A549 (cell line): ENCODE data around the gene DAB2IP.

Source experiments
- BHLHE40 ChIP-seq: IDR thresholded peaks from 2 replicates; pipeline ENCODE4 v1.6.1; 2012; ENCODE audit warnings: low read depth, low read length, inconsistent platforms
- CTCF ChIP-seq: fragments of >200 bp; sonication (Bioruptor Twin); formaldehyde crosslinking; IDR thresholded peaks from 3 replicates; pipeline ENCODE4 v1.5.1; 2016
- EP300 ChIP-seq, 2 experiments: fragments of >200 bp; sonication (Bioruptor Twin); formaldehyde crosslinking; IDR thresholded peaks; 2 replicates in 1 of 2; 3 replicates in 1 of 2; pipeline ENCODE4 v1.6.1; 2016 to 2017
- ESRRA ChIP-seq: fragments of 150-350 bp; IDR thresholded peaks from 2 replicates; pipeline ENCODE4 v1.6.1; 2014; ENCODE audit warnings: mild to moderate bottlenecking, low read length, borderline replicate concordance
- HDAC2 ChIP-seq: fragments of 200-600 bp; sonication (generic); IDR thresholded peaks from 2 replicates; pipeline ENCODE4 v1.6.1; 2016
- JUN ChIP-seq, 2 experiments: fragments of >200 bp; sonication (Bioruptor Twin); formaldehyde crosslinking; IDR thresholded peaks; 2 replicates in 1 of 2; 3 replicates in 1 of 2; pipeline ENCODE4 v1.6.1; 2016 to 2017
- KDM1A ChIP-seq: fragments of 200-600 bp; sonication (generic); IDR thresholded peaks from 2 replicates; pipeline ENCODE4 v1.6.1; 2016; ENCODE audit warnings: low read depth, mild to moderate bottlenecking
- MAFK ChIP-seq: fragments of 450-650 bp; IDR thresholded peaks from 2 replicates; pipeline ENCODE4 v1.6.1; 2014; ENCODE audit not compliant: partially characterized antibody
- MAX ChIP-seq: IDR thresholded peaks from 2 replicates; pipeline ENCODE4 v1.6.1; 2012
- MYC ChIP-seq: IDR thresholded peaks from 2 replicates; pipeline ENCODE4 v1.6.1; 2012; ENCODE audit warnings: mild to moderate bottlenecking, inconsistent platforms, low read length, improper control_type of control experiment, borderline replicate concordance
- RNF2 ChIP-seq: fragments of 200-600 bp; sonication (generic); IDR thresholded peaks from 2 replicates; pipeline ENCODE4 v1.6.1; 2016; ENCODE audit warnings: low read depth, mild to moderate bottlenecking, antibody characterized with exemption, moderate library complexity, borderline replicate concordance
- SMC3 ChIP-seq: fragments of >200 bp; sonication (Bioruptor Twin); formaldehyde crosslinking; IDR thresholded peaks from 3 replicates; pipeline ENCODE4 v1.6.1; 2018; ENCODE audit warnings: inconsistent platforms
- USF2 ChIP-seq: fragments of 450-650 bp; IDR thresholded peaks from 2 replicates; pipeline ENCODE4 v1.6.1; 2014; ENCODE audit warnings: antibody characterized with exemption

- TF ChIP-seq MYC (no peak), CTCF (no peak), USF2 (no peak), RNF2 (no peak), JUN (IDR thresholded peaks at IDR 0.05) (no peak), MAX (no peak), HDAC2 (no peak), SMC3 (no peak), KDM1A (no peak), ESRRA (no peak), BHLHE40 (no peak), EP300 (IDR thresholded peaks at IDR 0.05) (no peak), MAFK (no peak)
Observed at GRCh38 chr9:121688681-121689080, 37.2 kb downstream of the DAB2IP start.
